ENCODE measurements around the gene SMPX.
"Not testable (repeated sequence)": the region's sequence is repeated elsewhere in the genome, so short reads cannot be mapped to it uniquely, and the experiment has no call there.

The SMPX gene

GRCh38 chrX:21781976-21782375 lies 24.1 kb upstream of the SMPX start:
- no peak for DNase-seq (ENCODE audit: low read depth)
- no peak overlapping the region for H3K4me3 ChIP-seq (ENCODE audit: low read depth, low read length)

GRCh38 chrX:21781525-21781924 lies 23.6 kb upstream of the SMPX start:
- TF ChIP-seq CTCF (IDR thresholded peaks at IDR 0.05; ENCODE audit: low read depth, low read length, missing control alignments) = no peak
- peak; percentile 10 for DNase-seq (ENCODE audit: low read depth)
- no peak overlapping the region for H3K4me3 ChIP-seq (ENCODE audit: low read depth, low read length)

More at GRCh38 chrX:21781976-21782375, 24.1 kb upstream of the SMPX start:
- TF ChIP-seq CTCF (IDR thresholded peaks at IDR 0.05; ENCODE audit: low read depth, low read length, missing control alignments) = no peak

- TF ChIP-seq CTCF (IDR thresholded peaks at IDR 0.05; ENCODE audit: low read depth, low read length, missing control alignments) = no peak
Measured at GRCh38 chrX:21779095-21779494, 21.2 kb upstream of the SMPX start.

GRCh38 chrX:21778236-21778635 lies 20.3 kb upstream of the SMPX start:
- no peak overlapping the region for H3K4me3 ChIP-seq (ENCODE audit: low read depth, low read length)
- TF ChIP-seq CTCF (IDR thresholded peaks at IDR 0.05; ENCODE audit: low read depth, low read length, missing control alignments) = no peak
- DNase-seq (ENCODE audit: low read depth) = no peak

More at GRCh38 chrX:21779095-21779494, 21.2 kb upstream of the SMPX start:
- no peak overlapping the region for H3K4me3 ChIP-seq (ENCODE audit: low read depth, low read length)
- no peak for DNase-seq (ENCODE audit: low read depth)

- H3K4me3 ChIP-seq (ENCODE audit: low read depth, low read length); DNase-seq (ENCODE audit: low read depth): not testable (repeated sequence)
Measured at GRCh38 chrX:21775128-21775527, 17.2 kb upstream of the SMPX start.

- DNase-seq (ENCODE audit: low read depth); H3K4me3 ChIP-seq (ENCODE audit: low read depth, low read length): not testable (repeated sequence)
Measured at GRCh38 chrX:21773036-21773435, 15.1 kb upstream of the SMPX start.

GRCh38 chrX:21770631-21771321 lies 12.9 kb upstream of the SMPX start:
- no peak for DNase-seq (ENCODE audit: low read depth)
- H3K4me3 ChIP-seq (ENCODE audit: low read depth, low read length) = no peak overlapping the region
- no peak for TF ChIP-seq CTCF (IDR thresholded peaks at IDR 0.05; ENCODE audit: low read depth, low read length, missing control alignments)

GRCh38 chrX:21766101-21766500 lies 8.2 kb upstream of the SMPX start:
- DNase-seq (ENCODE audit: low read depth) = no peak
- no peak overlapping the region for H3K4me3 ChIP-seq (ENCODE audit: low read depth, low read length)
- TF ChIP-seq CTCF (IDR thresholded peaks at IDR 0.05; ENCODE audit: low read depth, low read length, missing control alignments) = no peak

Data from GM12864 (cell line).